Putamen (tissue), 1 donor: ENCODE data around the gene KLF2.

Experiments
- DNase-seq: peaks from one replicate; pipeline ENCODE4 v3.0.0-alpha.2; 2016; ENCODE audit warnings: low spot score

Gene KLF2

DNA sequence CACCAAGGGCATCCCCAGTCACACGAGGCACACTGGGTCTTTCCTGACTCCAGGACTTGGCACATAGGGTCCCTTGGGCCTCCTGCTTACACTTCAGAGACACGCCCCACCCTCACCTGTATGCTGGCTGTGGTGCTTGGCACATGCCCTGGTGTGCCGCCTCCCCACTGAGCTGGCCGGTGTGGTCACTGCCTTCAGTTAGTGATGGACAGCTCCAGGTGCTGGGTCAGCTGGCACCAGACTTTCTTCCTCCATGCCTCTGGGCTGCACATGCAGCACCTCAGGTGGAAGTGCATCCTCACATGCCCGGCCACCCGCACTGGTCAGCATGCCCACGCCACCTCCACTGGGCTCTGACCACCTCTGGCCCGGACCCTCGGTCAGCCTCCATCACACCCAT lies 52.9 kb downstream of the KLF2 start:
- no peak for DNase-seq
